ENCODE data around the gene ZC3H15. TPM values are rescaled to one million over a fixed set of nuclear protein-coding genes. Genes with fewer than 3 reads are reported as not detected.

Gene ZC3H15
- polyA plus RNA-seq, 1 donor (not counting 4 experiments of a cell fraction or from before 2014, with no cell fraction given), result 116 TPM

GRCh38 chr2:186530314-186530713, 44.3 kb downstream of the ZC3H15 start:
- no peak for DNase-seq (ENCODE audit: low read depth, low spot score)
- Histone ChIP-seq H2AFZ (ENCODE audit: control insufficient read depth, low read length) (no peak overlapping the region), H3K9ac (ENCODE audit: control insufficient read depth, extremely low read depth, insufficient read depth, low read length) (no peak overlapping the region), H3K9me1 (ENCODE audit: control insufficient read depth, extremely low read depth, insufficient read depth, low read length) (no peaks in the 10 kb centered on the region), H3K4me1 (ENCODE audit: control insufficient read depth, extremely low read depth, insufficient read depth, low read length) (no peaks in the 10 kb centered on the region), H3K27me3 (ENCODE audit: control insufficient read depth, extremely low read depth, insufficient read depth, low read length) (no peaks in the 10 kb centered on the region), H3K9me3 (ENCODE audit: control insufficient read depth, low read depth, low read length) (no peaks in the 10 kb centered on the region), H3K4me2 (ENCODE audit: control insufficient read depth, extremely low read depth, insufficient read depth, low read depth, low read length) (no peak overlapping the region), H3K36me3 (ENCODE audit: control insufficient read depth in 2 of 2, extremely low read depth in 1 of 2, insufficient read depth in 2 of 2, low read length in 2 of 2) (no peaks in the 10 kb centered on the region), H3K27ac (ENCODE audit: control insufficient read depth, insufficient read depth, low read length) (no peak overlapping the region), H3K79me2 (ENCODE audit: control insufficient read depth, insufficient read depth, low read length) (no peaks in the 10 kb centered on the region), H4K20me1 (ENCODE audit: control insufficient read depth, extremely low read depth, insufficient read depth, low read length) (no peaks in the 10 kb centered on the region), H3K4me3 (ENCODE audit: control insufficient read depth in 2 of 3, extremely low read depth in 1 of 3, insufficient read depth in 2 of 3, low read depth in 1 of 3, low read length in 3 of 3) (no peak overlapping the region)
- FAIRE-seq, result no peak
- TF ChIP-seq CTCF (optimal IDR thresholded peaks at IDR 0.05 in 1 of 3, IDR thresholded peaks at IDR 0.05 in 1 of 3, conservative IDR thresholded peaks at IDR 0.05 in 1 of 3; ENCODE audit: extremely low read depth in 1 of 3, insufficient read depth in 2 of 3, low read length in 3 of 3), result no peak
- TF ChIP-seq EZH2 (IDR thresholded peaks at IDR 0.05; ENCODE audit: low read length), result no peak
- dilution Hi-C loops (cut with MboI; ENCODE audit: extremely low pct_ligation_motif_present, low sequenced_read_pairs), result no loop called here

GRCh38 chr2:186531257-186531775, 45.3 kb downstream of the ZC3H15 start:
- Histone ChIP-seq H4K20me1 (ENCODE audit: control insufficient read depth, extremely low read depth, insufficient read depth, low read length) (no peaks in the 10 kb centered on the region), H3K9ac (ENCODE audit: control insufficient read depth, extremely low read depth, insufficient read depth, low read length) (no peak overlapping the region), H3K4me2 (ENCODE audit: control insufficient read depth, extremely low read depth, insufficient read depth, low read depth, low read length) (no peak overlapping the region), H3K9me3 (ENCODE audit: control insufficient read depth, low read depth, low read length) (no peaks in the 10 kb centered on the region), H3K36me3 (ENCODE audit: control insufficient read depth in 2 of 2, extremely low read depth in 1 of 2, insufficient read depth in 2 of 2, low read length in 2 of 2) (no peaks in the 10 kb centered on the region), H2AFZ (ENCODE audit: control insufficient read depth, low read length) (no peak overlapping the region), H3K27me3 (ENCODE audit: control insufficient read depth, extremely low read depth, insufficient read depth, low read length) (no peaks in the 10 kb centered on the region), H3K4me1 (ENCODE audit: control insufficient read depth, extremely low read depth, insufficient read depth, low read length) (no peaks in the 10 kb centered on the region), H3K9me1 (ENCODE audit: control insufficient read depth, extremely low read depth, insufficient read depth, low read length) (no peaks in the 10 kb centered on the region), H3K27ac (ENCODE audit: control insufficient read depth, insufficient read depth, low read length) (no peak overlapping the region), H3K4me3 (ENCODE audit: control insufficient read depth in 2 of 3, extremely low read depth in 1 of 3, insufficient read depth in 2 of 3, low read depth in 1 of 3, low read length in 3 of 3) (no peak overlapping the region), H3K79me2 (ENCODE audit: control insufficient read depth, insufficient read depth, low read length) (no peaks in the 10 kb centered on the region)
- dilution Hi-C loops (cut with MboI; ENCODE audit: extremely low pct_ligation_motif_present, low sequenced_read_pairs), result no loop called here
- DNase-seq (ENCODE audit: low read depth, low spot score), result no peak
- no peak for TF ChIP-seq CTCF (optimal IDR thresholded peaks at IDR 0.05 in 1 of 3, IDR thresholded peaks at IDR 0.05 in 1 of 3, conservative IDR thresholded peaks at IDR 0.05 in 1 of 3; ENCODE audit: extremely low read depth in 1 of 3, insufficient read depth in 2 of 3, low read length in 3 of 3)
- no peak for TF ChIP-seq EZH2 (IDR thresholded peaks at IDR 0.05; ENCODE audit: low read length)
- no peak for FAIRE-seq

All from keratinocyte (primary cell).